ENCODE results near the gene PSMG4. TPM values are rescaled to one million over a fixed set of nuclear protein-coding genes. Genes with fewer than 3 reads are reported as not detected.
A peak's percentile ranks its signal among the peaks of the same experiment; 100 is the strongest.

Gene PSMG4
- total and polyA plus RNA-seq, 12 donors = 8.1 to 38.6 (median 10.3) TPM

DNA sequence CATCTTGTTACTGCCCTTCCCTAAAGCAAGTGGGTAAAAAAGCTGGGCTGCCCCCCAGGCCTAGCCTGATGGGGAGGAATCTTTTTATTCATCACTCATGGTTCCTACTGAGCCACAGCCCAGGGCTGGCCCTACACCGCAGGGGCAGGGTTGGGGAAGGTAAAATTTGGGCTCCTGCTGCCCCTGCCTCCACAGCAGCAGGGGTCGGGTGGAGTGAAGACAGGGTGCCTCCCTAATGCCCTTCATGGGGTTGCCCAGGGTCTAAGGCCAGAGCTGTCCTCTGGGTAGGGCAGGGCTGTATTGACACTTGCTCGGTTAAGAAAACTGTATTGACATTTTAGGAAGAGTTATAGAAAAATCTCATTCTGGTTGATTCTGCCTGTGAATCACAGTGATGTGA is 8.9 kb upstream of the PSMG4 start:
- no peak for DNase-seq
- intact Hi-C loops (cut with DNase I) = loop anchor here in 7 of 10 donors (2.0 to 10.0 kb wide), 9 partner anchors 85 to 255 kb away; partner anchors contain the start of genes NQO2 (in 3 of the 7) and TUBB2A (in 1 of the 7)
- H3K4me1 ChIP-seq = peaks cover 0 to 40% (median 15%) of the 10 kb centered on the region in 9 donors
- peaks cover 0 to 43% (median 13%) of the 10 kb centered on the region in 7 donors for H3K27me3 ChIP-seq
- WGBS, 2 donors = 94 to 97% methylated on average over 3 of the region's 3 CpGs
- no peak overlapping the region for H3K4me3 ChIP-seq
- ATAC-seq = no peak
- TF ChIP-seq, protein P1, sequence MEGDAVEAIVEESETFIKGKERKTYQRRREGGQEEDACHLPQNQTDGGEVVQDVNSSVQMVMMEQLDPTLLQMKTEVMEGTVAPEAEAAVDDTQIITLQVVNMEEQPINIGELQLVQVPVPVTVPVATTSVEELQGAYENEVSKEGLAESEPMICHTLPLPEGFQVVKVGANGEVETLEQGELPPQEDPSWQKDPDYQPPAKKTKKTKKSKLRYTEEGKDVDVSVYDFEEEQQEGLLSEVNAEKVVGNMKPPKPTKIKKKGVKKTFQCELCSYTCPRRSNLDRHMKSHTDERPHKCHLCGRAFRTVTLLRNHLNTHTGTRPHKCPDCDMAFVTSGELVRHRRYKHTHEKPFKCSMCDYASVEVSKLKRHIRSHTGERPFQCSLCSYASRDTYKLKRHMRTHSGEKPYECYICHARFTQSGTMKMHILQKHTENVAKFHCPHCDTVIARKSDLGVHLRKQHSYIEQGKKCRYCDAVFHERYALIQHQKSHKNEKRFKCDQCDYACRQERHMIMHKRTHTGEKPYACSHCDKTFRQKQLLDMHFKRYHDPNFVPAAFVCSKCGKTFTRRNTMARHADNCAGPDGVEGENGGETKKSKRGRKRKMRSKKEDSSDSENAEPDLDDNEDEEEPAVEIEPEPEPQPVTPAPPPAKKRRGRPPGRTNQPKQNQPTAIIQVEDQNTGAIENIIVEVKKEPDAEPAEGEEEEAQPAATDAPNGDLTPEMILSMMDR (IDR thresholded peaks at IDR 0.05) = no peak
- H3K9me3 ChIP-seq = no peaks in the 10 kb centered on the region
- H3K27ac ChIP-seq = no peak overlapping the region
- no peaks in the 10 kb centered on the region for H3K36me3 ChIP-seq

DNA sequence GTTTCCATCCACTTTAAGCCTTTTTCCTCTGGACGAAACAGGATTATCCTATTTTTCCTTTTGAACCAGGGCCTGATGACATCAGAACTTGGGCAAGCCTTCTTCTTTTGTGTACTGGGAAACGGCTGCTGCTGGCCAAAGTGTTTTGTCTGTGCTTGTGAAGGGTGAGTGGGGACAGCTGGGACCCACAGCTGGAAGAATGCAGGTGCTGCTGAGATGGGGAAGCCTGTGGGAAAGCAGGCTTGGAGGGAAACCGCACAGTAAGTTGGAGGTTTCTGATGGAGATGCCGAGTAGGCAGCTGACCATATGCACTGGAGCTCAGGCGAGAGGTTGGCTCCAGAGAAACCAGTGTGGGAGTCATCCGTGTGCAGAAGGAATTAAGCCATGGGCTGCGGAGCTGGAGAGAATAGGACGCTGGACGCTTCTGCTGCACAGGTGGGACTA is 8.5 kb upstream of the PSMG4 start:
- Histone ChIP-seq H3K27me3 (peaks cover 0 to 43% (median 13%) of the 10 kb centered on the region in 7 donors), H3K4me3 (no peak overlapping the region), H3K9me3 (no peaks in the 10 kb centered on the region), H3K4me1 (peaks cover 0 to 40% (median 15%) of the 10 kb centered on the region in 9 donors), H3K27ac (no peak overlapping the region), H3K36me3 (no peaks in the 10 kb centered on the region)
- TF ChIP-seq, protein P1 (IDR thresholded peaks at IDR 0.05) = no peak
- DNase-seq (peak in 1 of 2 donors; percentile 43), ATAC-seq (peak in 4 of 8 donors; percentile 8 to 35 (median 16))
- 76% methylated on average over 9 of the region's 9 CpGs for WGBS, 2 donors
- intact Hi-C loops (cut with DNase I) = loop anchor here in 7 of 10 donors (2.0 to 10.0 kb wide), 9 partner anchors 85 to 255 kb away; partner anchors contain the start of genes NQO2 (in 3 of the 7) and TUBB2A (in 1 of the 7)

DNA sequence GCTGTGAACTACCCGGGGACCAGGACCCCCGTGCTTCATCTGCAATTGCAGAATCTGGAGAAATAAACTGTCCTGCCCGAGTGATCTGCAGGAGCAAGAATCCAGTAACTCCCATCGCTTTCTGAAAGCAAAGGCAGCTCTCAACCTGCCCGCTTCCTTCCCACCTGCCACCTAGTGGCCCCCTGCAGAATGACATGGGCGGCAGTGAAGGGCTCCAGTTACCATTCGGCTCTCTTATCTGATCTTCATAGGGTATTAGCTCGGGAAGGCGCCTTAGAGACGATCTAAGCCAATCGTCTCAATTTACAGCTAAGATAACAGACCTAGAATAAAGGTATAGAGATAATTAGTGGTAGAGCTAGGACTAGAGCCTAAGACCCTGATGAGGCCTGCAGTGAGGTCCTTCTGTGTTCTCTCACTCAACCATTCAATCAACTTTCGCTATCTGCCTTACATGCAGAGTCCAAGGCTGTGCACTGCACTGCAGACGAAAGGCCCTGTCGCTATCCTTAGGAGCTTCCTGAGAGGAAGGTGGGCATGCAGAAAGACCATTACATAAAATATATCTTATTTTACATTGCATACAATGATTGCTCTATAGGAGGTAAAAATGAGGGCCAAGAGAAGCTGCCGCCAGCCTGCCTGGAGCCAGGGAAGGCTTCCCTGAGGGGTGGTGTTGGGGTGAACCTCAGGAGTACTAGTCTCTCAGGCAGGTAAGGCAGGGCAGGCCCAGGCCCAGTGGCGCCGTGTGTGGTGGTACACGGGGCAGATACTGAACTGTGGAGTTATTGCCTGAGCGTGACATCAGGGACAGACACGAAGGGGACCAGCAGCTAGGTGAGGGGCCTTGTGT is 7.1 kb upstream of the PSMG4 start:
- TF ChIP-seq, protein P1 (IDR thresholded peaks at IDR 0.05) = peak; percentile 88 to 98 (median 97)
- WGBS, 2 donors = 36 to 37% methylated on average over 20 of the region's 20 CpGs
- Histone ChIP-seq H3K27me3 (peaks cover 0 to 39% (median 13%) of the 10 kb centered on the region in 7 donors), H3K36me3 (no peaks in the 10 kb centered on the region), H3K4me1 (peaks cover 0 to 40% (median 15%) of the 10 kb centered on the region in 9 donors), H3K27ac (no peak overlapping the region), H3K9me3 (no peaks in the 10 kb centered on the region), H3K4me3 (peak overlapping the region in 2 of 10 donors; percentile 16 to 27)
- intact Hi-C loops (cut with DNase I) = loop anchor here (1.0 to 10.0 kb wide), 11 partner anchors 87 to 257 kb away; partner anchors contain the start of genes NQO2 (in 3 of the 10) and TUBB2A (in 1 of the 10)
- peak; percentile 85 for DNase-seq
- peak; percentile 73 to 90 (median 83) for ATAC-seq

DNA sequence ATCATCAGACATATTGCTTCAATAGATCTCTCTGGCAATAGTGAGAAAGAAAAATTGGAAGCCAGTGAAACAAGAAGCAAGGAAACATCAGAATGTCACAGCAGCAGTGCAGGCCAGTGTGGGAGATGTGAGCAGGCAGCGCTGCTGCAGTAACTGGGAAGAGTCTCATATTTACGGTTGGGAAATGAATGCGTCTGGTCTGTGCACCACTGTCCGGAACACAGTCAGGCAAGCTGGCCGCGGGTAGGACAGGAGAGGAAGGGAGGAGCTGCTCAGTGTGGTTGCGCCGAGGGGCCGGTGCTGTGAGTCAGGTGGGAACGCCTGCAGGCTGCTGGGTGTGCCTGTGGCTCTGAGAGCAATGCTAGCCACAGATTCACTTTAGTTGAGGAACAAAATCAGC is 6.4 kb upstream of the PSMG4 start:
- TF ChIP-seq, protein P1 (IDR thresholded peaks at IDR 0.05) = no peak

More for the DNA sequence above, 6.4 kb upstream of the PSMG4 start:
- no peak overlapping the region for H3K4me3 ChIP-seq
- DNase-seq (no peak), ATAC-seq (peak in 5 of 8 donors; percentile 21 to 55 (median 48))
- H3K27ac ChIP-seq = peak overlapping the region in 1 of 10 donors; percentile 55
- no peaks in the 10 kb centered on the region for H3K9me3 ChIP-seq
- H3K27me3 ChIP-seq = peaks cover 0 to 32% (median 13%) of the 10 kb centered on the region in 7 donors
- WGBS, 2 donors = 72 to 80% methylated on average over 10 of the region's 10 CpGs
- H3K36me3 ChIP-seq = no peaks in the 10 kb centered on the region
- intact Hi-C loops (cut with DNase I) = loop anchor here in 8 of 10 donors (2.0 to 10.0 kb wide), 7 partner anchors 88 to 258 kb away; partner anchors contain the start of genes NQO2 (in 3 of the 8) and TUBB2A (in 1 of the 8)
- H3K4me1 ChIP-seq = peaks cover 0 to 40% (median 15%) of the 10 kb centered on the region in 9 donors

Measured in heart right ventricle (tissue), 16 donors.